K562 (cell line): Measurements from ENCODE around the gene CFAP52. TPM values are rescaled to one million over a fixed set of nuclear protein-coding genes. Genes with fewer than 3 reads are reported as not detected.

Experiments
- ATAC-seq: fragments of 200-7000 bp; cut with Tn5 transposase; 3 replicates; pipeline ENCODE4 v1.9.1; 2020; ENCODE audit warnings: moderate library complexity
- BruUV-seq: library from RNA; stranded (reverse); fragments of 400-500 nt; replicated peaks from 2 replicates; lab custom pipeline; 2021; lab: Mats Ljungman, UMichigan
- CTCF ChIA-PET: fragments of 300-600 bp; formaldehyde crosslinking; extraction: SDS; loops from one replicate; lab custom pipeline; 2021; ENCODE audit warnings: low intra/inter-chr PET ratio; lab: Yijun Ruan, JAX
- POLR2A ChIA-PET: fragments of 300-600, 350-650 bp; sonication (Branson Sonifier 250); formaldehyde crosslinking; extraction: SDS; loops from one replicate; lab custom pipeline; 2021; ENCODE audit warnings: antibody characterized with exemption, inconsistent platforms; lab: Yijun Ruan, JAX
- DNase-seq, 4 experiments: peaks; one replicate each; pipeline versions ENCODE4 v3.0.0 to v3.0.0-alpha.2; 2011 to 2018; ENCODE audit warnings: low spot score in 3 of 4, mixed read lengths in 3 of 4; ENCODE audit errors: extremely low read depth in 1 of 4
- FAIRE-seq: peaks from 2 replicates; lab custom pipeline; 2011; peaks lifted over from hg19 to GRCh38; lab: Jason Lieb, UNC
- H2AFZ ChIP-seq: 2 replicates; pipeline ENCODE4 v1.6.0; 2011; ENCODE audit warnings: low read depth, low read length, control low read depth, inconsistent platforms
- H3K27ac ChIP-seq: fragments of 200-600 bp; 3 replicates; pipeline ENCODE4 v1.8.0; 2011; ENCODE audit warnings: low read depth, mild to moderate bottlenecking, control low read depth, inconsistent platforms, low read length, moderate library complexity, mixed read lengths; ENCODE audit errors: extremely low read depth
- H3K27me3 ChIP-seq, 2 experiments: fragments of 300-600 bp in 1 of 2; 2 replicates in 1 of 2; 3 replicates in 1 of 2; pipeline versions ENCODE4 v1.6.0 to v1.8.0; 2011; ENCODE audit warnings: inconsistent platforms in 2 of 2, low read length in 2 of 2, mild to moderate bottlenecking in 1 of 2, mixed read lengths in 1 of 2, moderate library complexity in 1 of 2; ENCODE audit not compliant: control insufficient read depth in 2 of 2, insufficient read depth in 2 of 2
- H3K36me3 ChIP-seq: fragments of 300-600 bp; 3 replicates; pipeline ENCODE4 v1.8.0; 2011; ENCODE audit warnings: mild to moderate bottlenecking, low read length, inconsistent platforms; ENCODE audit not compliant: control insufficient read depth, insufficient read depth
- H3K4me1 ChIP-seq, 2 experiments: fragments of 200-600 bp in 1 of 2; replicated peaks in 1 of 2; 2 replicates in 1 of 2; 3 replicates in 1 of 2; pipeline versions ENCODE4 v1.5.1 to v1.8.0; 2011; ENCODE audit warnings: inconsistent platforms in 2 of 2, low read length in 2 of 2, mild to moderate bottlenecking in 1 of 2, mixed read lengths in 1 of 2, moderate library complexity in 1 of 2; ENCODE audit not compliant: control insufficient read depth in 2 of 2, insufficient read depth in 2 of 2
- H3K4me2 ChIP-seq: 2 replicates; pipeline ENCODE4 v1.6.1; 2011; ENCODE audit warnings: low read length, control low read depth, inconsistent platforms, mixed read lengths; ENCODE audit not compliant: insufficient read depth
- H3K4me3 ChIP-seq: fragments of 200-600 bp; sonication (generic), shearing (Covaris generic); 2 replicates; pipeline ENCODE4 v1.5.1; 2016; ENCODE audit warnings: control low read depth, inconsistent platforms
- H3K79me2 ChIP-seq: fragments of 200-600 bp; 3 replicates; pipeline ENCODE4 v1.8.0; 2011; ENCODE audit warnings: low read length, inconsistent platforms; ENCODE audit not compliant: control insufficient read depth, insufficient read depth
- H3K9ac ChIP-seq, 2 experiments: 2 replicates each; pipeline versions ENCODE4 v1.6.0 to v1.6.1; 2011; ENCODE audit warnings: low read depth in 2 of 2, low read length in 2 of 2, control low read depth in 1 of 2, inconsistent platforms in 1 of 2, mild to moderate bottlenecking in 1 of 2, mixed read lengths in 1 of 2; ENCODE audit not compliant: insufficient read depth in 1 of 2
- H3K9me1 ChIP-seq: one replicate; pipeline ENCODE4 v1.6.0; 2011; ENCODE audit warnings: inconsistent platforms, mild to moderate bottlenecking, low read length, moderate library complexity; ENCODE audit not compliant: control insufficient read depth, insufficient read depth
- H3K9me3 ChIP-seq: replicated peaks from 2 replicates; pipeline ENCODE4 v1.5.1; 2011; ENCODE audit warnings: low read depth, low read length, inconsistent platforms; ENCODE audit not compliant: control insufficient read depth, insufficient read depth
- H4K20me1 ChIP-seq: replicated peaks from 2 replicates; pipeline ENCODE4 v1.6.1; 2011; ENCODE audit warnings: low read length, inconsistent platforms, mixed read lengths; ENCODE audit not compliant: control insufficient read depth, insufficient read depth
- CREM ChIP-seq: IDR thresholded peaks from 2 replicates; pipeline ENCODE4 v1.6.1; 2014; ENCODE audit warnings: antibody characterized with exemption, low read depth
- DIDO1 ChIP-seq: fragments of 450-650 bp; IDR thresholded peaks from 2 replicates; pipeline ENCODE4 v1.6.1; 2016; ENCODE audit warnings: low read depth, missing biosample characterization, missing genetic modification characterization
- ELF2 ChIP-seq: fragments of 250-450 bp; sonication (Bioruptor Pico); IDR thresholded peaks from 2 replicates; pipeline ENCODE4 v1.5.0; 2021; ENCODE audit warnings: mild to moderate bottlenecking
- EP400 ChIP-seq: fragments of 450-650 bp; IDR thresholded peaks from 2 replicates; pipeline ENCODE4 v1.6.1; 2017; ENCODE audit warnings: antibody characterized with exemption, mild to moderate bottlenecking, moderate library complexity
- L3MBTL2 ChIP-seq: fragments of 450-650 bp; IDR thresholded peaks from 2 replicates; pipeline ENCODE4 v1.6.1; 2016; ENCODE audit warnings: mild to moderate bottlenecking, moderate library complexity
- LEF1 ChIP-seq: fragments of 450-650 bp; IDR thresholded peaks from 2 replicates; pipeline ENCODE4 v1.6.1; 2016; ENCODE audit warnings: mild to moderate bottlenecking
- RERE ChIP-seq: sonication (generic); formaldehyde crosslinking; IDR thresholded peaks from 2 replicates; pipeline ENCODE4 v1.8.0; 2023; ENCODE audit warnings: missing genetic modification reagents, mild to moderate bottlenecking, borderline replicate concordance
- THRB ChIP-seq: fragments of 450-650 bp; formaldehyde crosslinking; conservative IDR thresholded peaks from 2 replicates; pipeline ENCODE4 v1.4.0; 2022; ENCODE audit warnings: mild to moderate bottlenecking, missing genetic modification characterization
- WGBS: fragments of 100-300 bp; shearing (Covaris generic); methylation state at CpG from one replicate; pipeline ENCODE4 v1.1.6; 2016; ENCODE audit warnings: low coverage, mixed read lengths; ENCODE audit not compliant: insufficient coverage; ENCODE audit errors: missing lambda C conversion rate; 5-methylcytosine and 5-hydroxymethylcytosine counted together
- in situ Hi-C: fragments of 300-500 bp; cut with MboI; formaldehyde crosslinking; loops from 4 replicates; pipeline ENCODE4 v1.15.0; 2018; ENCODE audit warnings: inconsistent platforms, mixed read lengths
- intact Hi-C: fragments of 100-400 bp; cut with micrococcal nuclease; formaldehyde crosslinking; loops from 2 replicates; pipeline ENCODE4 v1.14.2; 2022
- polyA plus RNA-seq, 8 experiments: library from polyadenylated mRNA; depleted of rRNA in 4 of 8; stranded (reverse) in 5 of 8; unstranded in 3 of 8; fragments of >200 nt; fragmentation: Nextera tagmentation in 2 of 8; fragmentation: Illumina TruSeq in 1 of 8; extraction: Ambion mirVana in 2 of 8; extraction: Trizol in 1 of 8; gene quantifications; 2 replicates each; pipeline versions ENCODE4 v1.2.1 to v1.2.3, GENCODE V29; 2011 to 2014; ENCODE audit warnings: inconsistent platforms in 1 of 8, missing spikeins in 1 of 8
- total RNA-seq, 7 experiments: library from RNA; depleted of rRNA in 6 of 7; stranded (reverse); fragments of >200 nt in 6 of 7; fragmentation: Illumina TruSeq in 2 of 7; extraction: Trizol in 2 of 7; gene quantifications; 2 replicates each; pipeline versions ENCODE4 v1.2.1 to v1.2.3, GENCODE V29; 2011 to 2021; ENCODE audit warnings: low replicate concordance in 1 of 7
- TF ChIP-seq, protein P1 (sequence below): fragments of 250-450 bp; sonication (Bioruptor Pico); IDR thresholded peaks from 2 replicates; pipeline ENCODE4 v1.4.0; 2020; ENCODE audit warnings: mild to moderate bottlenecking, moderate library complexity
- TF ChIP-seq, protein P2 (sequence below): fragments of 250-450 bp; sonication (Bioruptor Pico); IDR thresholded peaks from 2 replicates; pipeline ENCODE4 v1.5.0; 2022; ENCODE audit warnings: mild to moderate bottlenecking

CFAP52 gene
- total and polyA plus RNA-seq, 9 of the 15 experiments (the other 6 are each of a cell fraction or from before 2014, with no cell fraction given), result not detected

DNA sequence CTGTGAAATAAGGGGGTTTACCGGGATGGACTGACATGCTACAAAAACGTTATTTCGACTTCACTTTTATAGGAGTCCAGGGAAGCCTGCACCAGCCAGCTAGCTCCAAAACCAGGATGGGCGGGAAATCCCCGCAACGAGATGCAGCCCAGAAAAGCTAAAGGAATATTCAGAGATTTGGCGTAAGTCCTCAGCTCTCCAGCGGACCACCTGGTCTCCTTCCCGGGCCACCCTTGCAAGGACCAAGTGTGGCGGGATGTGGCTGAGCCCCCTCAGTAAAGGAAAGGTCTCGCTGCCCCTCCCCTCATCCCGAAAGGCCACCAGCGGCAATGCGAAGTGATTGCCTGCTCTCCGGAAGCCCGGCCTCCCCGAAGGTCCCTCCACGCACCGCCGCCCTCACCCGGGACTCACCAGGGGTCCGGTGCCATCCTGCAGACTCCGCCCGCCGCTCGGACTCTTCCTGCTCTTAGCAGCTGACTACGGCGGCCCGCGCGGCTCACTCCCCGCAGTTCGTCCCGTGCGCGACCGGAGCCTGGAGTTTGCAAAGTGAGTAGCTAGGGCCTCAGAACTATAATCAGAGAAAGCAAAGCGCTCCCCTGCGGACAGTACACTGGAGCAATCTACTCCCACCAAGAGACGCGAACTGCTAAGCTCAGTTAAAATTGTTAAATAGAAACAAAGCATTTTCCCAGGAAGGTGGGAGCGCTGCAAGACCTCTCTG lies 901 bp upstream of the CFAP52 start, which contains the start of gene STX8:
Gene STX8 (minus strand): TSS at position 440 of the 721 bp plus-strand sequence. CDS start 12 bp downstream, at position 428.
- BruUV-seq, result TSS peak; percentile 74
- Histone ChIP-seq H3K27me3 (no peaks in the 10 kb centered on the region), H3K9me1 (no peaks in the 10 kb centered on the region), H3K4me1 (peaks cover 0 to 5% of the 10 kb centered on the region in 2 experiments; a peak in 3 of 5 replicates), H3K27ac (no peak within 1 kb of the TSS), H3K79me2 (no peaks in the 10 kb centered on the region), H3K9me3 (no peaks in the 10 kb centered on the region), H3K4me3 (peak within 1 kb of the TSS; percentile 74), H3K9ac (peak within 1 kb of the TSS; percentile 68 to 90), H4K20me1 (no peaks in the 10 kb centered on the region), H3K36me3 (no peaks in the 10 kb centered on the region), H2AFZ (peak within 1 kb of the TSS; percentile 94), H3K4me2 (peak within 1 kb of the TSS; percentile 81)
- CTCF ChIA-PET, result no interaction called here
- WGBS, result under 1% methylated on average over 31 of the region's 42 CpGs
- POLR2A ChIA-PET, result interaction anchor here (0.7 to 0.8 kb wide), 2 partner anchors 330 to 601 kb away, joined by 3 read pairs; no protein-coding TSS in a partner anchor
- intact Hi-C loops (no loop called here), in situ Hi-C loops (no loop called here)
- FAIRE-seq (peak; percentile 69), ATAC-seq (peak; percentile 93), DNase-seq (peak; percentile 70 to 85 (median 78))
- no peak for TF ChIP-seq THRB (CRISPR knock-in tag)
- no peak for TF ChIP-seq LEF1
- TF ChIP-seq DIDO1 (tag), result peak; percentile 17; the same call in 1 of the 2 replicates
- TF ChIP-seq, protein P1, sequence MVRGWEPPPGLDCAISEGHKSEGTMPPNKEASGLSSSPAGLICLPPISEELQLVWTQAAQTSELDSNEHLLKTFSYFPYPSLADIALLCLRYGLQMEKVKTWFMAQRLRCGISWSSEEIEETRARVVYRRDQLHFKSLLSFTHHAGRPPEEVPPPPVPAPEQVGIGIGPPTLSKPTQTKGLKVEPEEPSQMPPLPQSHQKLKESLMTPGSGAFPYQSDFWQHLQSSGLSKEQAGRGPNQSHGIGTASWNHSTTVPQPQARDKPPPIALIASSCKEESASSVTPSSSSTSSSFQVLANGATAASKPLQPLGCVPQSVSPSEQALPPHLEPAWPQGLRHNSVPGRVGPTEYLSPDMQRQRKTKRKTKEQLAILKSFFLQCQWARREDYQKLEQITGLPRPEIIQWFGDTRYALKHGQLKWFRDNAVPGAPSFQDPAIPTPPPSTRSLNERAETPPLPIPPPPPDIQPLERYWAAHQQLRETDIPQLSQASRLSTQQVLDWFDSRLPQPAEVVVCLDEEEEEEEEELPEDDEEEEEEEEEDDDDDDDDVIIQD (CRISPR knock-in tag), result no peak
- peak; percentile 30; the same call in 1 of the 2 replicates for TF ChIP-seq L3MBTL2
- TF ChIP-seq RERE (CRISPR knock-in tag), result no peak
- 0 out of 2 replicates have a peak, but pooled peaks have one; percentile 8 for TF ChIP-seq CREM
- TF ChIP-seq EP400, result 0 out of 2 replicates have a peak, but pooled peaks have one; percentile 13
- peak; percentile 51; the same call in 1 of the 2 replicates for TF ChIP-seq ELF2
- TF ChIP-seq, protein P2, sequence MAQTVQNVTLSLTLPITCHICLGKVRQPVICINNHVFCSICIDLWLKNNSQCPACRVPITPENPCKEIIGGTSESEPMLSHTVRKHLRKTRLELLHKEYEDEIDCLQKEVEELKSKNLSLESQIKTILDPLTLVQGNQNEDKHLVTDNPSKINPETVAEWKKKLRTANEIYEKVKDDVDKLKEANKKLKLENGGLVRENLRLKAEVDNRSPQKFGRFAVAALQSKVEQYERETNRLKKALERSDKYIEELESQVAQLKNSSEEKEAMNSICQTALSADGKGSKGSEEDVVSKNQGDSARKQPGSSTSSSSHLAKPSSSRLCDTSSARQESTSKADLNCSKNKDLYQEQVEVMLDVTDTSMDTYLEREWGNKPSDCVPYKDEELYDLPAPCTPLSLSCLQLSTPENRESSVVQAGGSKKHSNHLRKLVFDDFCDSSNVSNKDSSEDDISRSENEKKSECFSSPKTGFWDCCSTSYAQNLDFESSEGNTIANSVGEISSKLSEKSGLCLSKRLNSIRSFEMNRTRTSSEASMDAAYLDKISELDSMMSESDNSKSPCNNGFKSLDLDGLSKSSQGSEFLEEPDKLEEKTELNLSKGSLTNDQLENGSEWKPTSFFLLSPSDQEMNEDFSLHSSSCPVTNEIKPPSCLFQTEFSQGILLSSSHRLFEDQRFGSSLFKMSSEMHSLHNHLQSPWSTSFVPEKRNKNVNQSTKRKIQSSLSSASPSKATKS (CRISPR knock-in tag), result no peak
